Measurements from ENCODE around the gene MEX3A.

DNA sequence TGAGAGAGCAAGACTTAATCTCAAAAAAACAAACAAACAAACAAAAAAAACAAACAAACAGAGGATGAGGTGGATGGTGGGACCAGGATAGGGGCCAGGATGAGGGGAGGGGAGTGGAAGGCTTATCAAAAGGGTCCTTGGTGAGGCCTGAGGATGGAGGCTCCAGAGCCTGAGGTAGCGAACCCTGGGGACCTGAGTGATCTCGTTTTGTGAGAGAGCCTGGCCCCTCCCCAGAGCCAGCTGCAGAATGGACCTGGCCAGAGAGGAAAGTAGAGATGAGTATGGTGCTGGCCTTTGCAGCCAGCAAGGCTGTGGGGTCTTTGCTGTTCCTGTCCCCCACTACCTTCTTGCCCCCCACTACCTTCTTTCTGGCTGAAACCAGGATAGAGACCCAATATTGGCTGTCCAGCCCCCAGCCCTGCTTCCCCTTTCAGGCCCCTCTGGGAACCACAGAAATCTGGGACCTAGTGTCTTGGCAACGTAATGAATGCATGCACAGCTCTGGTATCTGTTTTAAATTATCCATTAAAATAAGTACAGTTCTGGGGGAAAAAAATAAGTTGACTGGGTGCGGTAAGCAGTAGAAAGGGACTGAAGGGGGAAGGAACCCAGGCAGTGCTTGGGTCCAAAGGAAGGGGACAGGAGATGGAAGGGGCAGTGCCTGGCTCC, 31.2 kb upstream of the MEX3A start:
- TF ChIP-seq EZH2 (optimal IDR thresholded peaks at IDR 0.05; ENCODE audit: low read depth, low read length), result no peak
- TF ChIP-seq CTCF (IDR thresholded peaks at IDR 0.05; ENCODE audit: low read length), result no peak
- no peak for TF ChIP-seq EZH2phosphoT487 (IDR thresholded peaks at IDR 0.05; ENCODE audit: low read length)

Data from MM.1S (cell line).